Measurements from ENCODE around the gene TYW1B.
"Not testable (repeated sequence)": the region's sequence is repeated elsewhere in the genome, so short reads cannot be mapped to it uniquely, and the experiment has no call there.

TYW1B gene

DNA sequence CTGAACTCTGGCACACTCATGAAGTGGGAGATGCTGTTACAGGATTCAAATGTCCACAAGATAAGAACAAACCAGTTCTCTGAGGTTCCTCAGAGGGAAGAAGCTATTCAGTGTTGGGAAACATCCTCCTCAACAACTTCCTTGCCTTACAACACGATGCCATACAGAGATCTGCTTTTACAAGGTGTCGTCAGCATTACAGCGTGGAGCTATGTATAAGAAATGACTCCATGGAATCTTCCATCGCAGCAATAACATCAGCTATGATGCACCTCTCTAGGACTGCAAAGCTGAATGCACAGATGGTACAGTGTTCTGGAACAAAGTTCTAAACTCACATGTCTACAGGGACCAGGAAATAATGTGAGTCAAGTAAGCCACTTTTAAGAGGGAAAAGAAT is 122.3 kb downstream of the TYW1B start:
- DNase-seq (ENCODE audit: extremely low read depth in 1 of 2, low read depth in 1 of 2): not testable (repeated sequence)

DNA sequence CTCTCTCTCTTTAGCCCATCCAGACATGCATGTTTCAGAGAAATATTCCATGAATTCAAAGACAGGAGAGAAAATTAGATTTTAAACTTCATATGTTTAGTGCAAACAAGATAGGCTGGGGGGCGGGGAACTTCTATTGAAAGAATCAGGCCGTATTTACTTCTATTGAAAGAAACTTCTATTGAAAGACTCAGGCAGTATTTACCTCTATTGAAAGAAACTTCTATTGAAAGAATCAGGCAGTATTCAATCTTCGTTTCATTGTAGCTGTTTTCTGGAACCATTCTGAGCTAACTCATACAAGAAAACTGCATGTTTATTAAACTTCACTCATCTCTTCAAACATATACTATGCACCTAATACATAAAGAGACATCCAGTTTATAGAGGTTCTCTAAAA is 123.1 kb downstream of the TYW1B start:
- DNase-seq (ENCODE audit: extremely low read depth in 1 of 2, low read depth in 1 of 2): no peak

DNA sequence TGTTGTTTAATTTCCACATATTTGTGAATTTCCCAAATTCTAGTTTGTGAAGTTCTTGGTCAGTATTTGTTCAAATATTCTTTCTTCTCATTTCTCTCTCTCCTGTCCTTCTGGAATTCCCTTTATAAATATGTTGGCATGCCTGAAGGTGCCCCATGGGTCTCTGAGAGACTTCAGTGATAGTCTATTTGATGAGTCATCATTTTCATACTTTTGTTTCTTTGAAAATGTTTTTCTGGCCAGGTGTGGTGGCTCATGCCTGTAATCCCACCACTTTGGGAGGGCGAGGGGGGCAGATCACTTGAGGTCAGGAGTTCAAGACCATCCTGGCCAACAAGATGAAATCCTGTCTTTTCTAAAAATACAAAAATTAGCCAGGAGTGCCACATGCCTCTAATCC is 127.5 kb downstream of the TYW1B start:
- not testable (repeated sequence) for DNase-seq (ENCODE audit: extremely low read depth in 1 of 2, low read depth in 1 of 2)

DNA sequence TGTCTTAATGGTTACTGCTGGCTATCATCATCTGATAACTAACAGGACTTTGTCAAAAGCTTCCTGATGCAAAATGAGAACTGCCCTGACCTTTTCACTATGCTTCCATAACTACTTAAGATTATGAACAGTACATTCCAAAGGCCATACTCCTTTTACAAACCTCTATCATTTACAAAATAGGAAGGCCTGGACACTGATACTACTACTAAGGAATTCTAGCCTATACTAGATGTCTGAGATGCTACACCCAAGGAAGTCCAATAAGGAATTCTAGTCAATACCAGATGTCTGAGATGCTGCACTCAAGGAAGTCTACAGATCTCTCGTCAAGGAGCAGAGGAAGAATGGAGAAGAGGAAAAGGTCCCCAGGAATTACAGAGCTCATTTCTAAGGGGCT is 130.9 kb downstream of the TYW1B start:
- not testable (repeated sequence) for DNase-seq (ENCODE audit: extremely low read depth in 1 of 2, low read depth in 1 of 2)

DNA sequence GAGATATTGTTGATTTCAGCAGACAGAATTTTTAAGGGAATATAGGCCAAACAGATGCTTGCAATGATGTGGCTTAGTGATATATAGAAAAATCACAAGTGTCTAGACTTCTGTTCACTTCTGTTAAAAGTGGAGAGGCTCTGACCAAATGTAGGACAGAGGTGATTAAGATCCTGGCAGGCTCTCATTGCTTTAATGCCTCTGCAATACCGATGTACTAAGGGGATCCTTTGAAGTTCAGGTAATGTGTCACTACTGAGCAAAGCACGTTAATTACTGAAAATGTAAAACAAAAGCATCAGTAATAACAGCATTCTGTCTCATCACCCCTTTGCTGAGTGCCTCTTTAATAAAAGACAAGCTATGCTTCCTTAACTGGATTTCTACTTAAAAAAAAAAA is 131.4 kb downstream of the TYW1B start:
- DNase-seq (ENCODE audit: extremely low read depth in 1 of 2, low read depth in 1 of 2): not testable (repeated sequence)

DNA sequence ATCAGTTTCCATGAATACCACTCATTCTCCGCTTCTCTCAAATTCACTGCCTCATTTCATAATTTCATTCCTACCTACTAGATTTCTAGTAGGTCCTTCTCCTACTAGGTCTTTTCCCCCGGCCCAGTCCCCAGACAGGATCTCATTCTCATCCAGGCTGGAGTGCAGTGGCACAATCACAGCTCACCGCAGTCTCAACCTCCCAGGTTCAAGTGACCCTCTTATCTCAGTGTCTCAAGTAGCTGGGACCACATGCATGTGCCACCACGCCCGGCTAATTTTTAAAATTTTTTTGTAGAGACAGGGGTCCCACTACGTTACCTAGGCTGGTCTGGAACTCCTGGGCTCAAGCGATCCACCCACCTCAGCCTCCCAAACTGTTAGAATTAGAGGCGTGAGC is 132.5 kb downstream of the TYW1B start:
- DNase-seq (ENCODE audit: extremely low read depth in 1 of 2, low read depth in 1 of 2): not testable (repeated sequence)

DNA sequence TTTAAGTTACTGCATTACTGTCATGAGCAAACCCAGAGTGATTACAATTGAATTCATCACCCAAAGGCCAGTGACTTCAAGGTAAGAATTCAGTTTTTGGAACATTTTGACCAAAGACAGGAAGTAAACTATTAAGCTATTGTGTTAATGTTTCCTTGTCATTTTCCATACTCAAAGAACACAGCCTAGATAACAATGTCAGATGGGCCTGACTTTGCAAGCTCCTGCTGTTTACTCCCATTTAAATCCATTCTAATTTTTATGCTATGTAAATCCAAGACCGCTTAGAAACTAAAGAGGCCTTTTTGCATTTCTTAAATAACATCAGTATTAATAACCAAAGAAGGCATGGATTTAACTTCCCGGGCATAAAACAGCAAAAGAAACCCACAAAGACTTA is 136.6 kb downstream of the TYW1B start:
- not testable (repeated sequence) for DNase-seq (ENCODE audit: extremely low read depth in 1 of 2, low read depth in 1 of 2)

DNA sequence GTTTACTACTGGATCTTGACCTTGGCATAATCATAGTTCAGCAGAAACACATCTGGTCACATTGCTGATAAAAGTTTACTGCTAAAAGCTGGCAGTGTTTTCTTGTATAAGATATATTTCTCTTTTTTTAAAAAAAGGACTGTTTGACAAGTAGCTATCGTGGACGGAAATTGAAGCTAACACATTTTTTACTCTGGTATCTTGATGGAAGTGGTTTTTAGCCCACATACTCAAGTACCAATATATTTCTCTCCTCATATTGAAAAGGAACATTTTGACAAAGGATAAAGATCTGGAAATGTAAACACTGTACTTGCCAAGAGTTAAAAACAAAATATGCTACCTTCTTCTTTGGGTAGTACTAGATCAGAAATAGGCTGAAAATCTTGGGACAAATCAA is 137.8 kb downstream of the TYW1B start:
- not testable (repeated sequence) for DNase-seq (ENCODE audit: extremely low read depth in 1 of 2, low read depth in 1 of 2)

DNA sequence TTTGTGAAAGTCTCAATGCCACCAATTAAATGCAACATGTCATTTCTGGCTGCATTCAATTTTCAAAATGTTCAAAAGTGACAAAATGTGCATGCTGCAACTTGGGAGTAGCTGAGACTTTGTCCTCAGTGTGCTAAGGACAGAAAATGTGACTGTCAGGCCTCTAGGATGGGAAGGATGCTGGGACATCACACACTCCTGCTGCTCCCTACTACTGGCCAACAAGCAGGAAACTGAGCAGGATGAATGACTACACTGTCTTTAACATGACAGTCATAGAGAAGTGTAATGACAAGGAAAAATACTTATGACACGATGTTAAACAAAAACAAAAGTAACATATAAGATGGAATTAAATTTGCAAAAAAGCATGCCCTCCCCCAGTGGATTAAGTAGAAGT is 138.7 kb downstream of the TYW1B start:
- DNase-seq (ENCODE audit: extremely low read depth in 1 of 2, low read depth in 1 of 2): not testable (repeated sequence)

DNA sequence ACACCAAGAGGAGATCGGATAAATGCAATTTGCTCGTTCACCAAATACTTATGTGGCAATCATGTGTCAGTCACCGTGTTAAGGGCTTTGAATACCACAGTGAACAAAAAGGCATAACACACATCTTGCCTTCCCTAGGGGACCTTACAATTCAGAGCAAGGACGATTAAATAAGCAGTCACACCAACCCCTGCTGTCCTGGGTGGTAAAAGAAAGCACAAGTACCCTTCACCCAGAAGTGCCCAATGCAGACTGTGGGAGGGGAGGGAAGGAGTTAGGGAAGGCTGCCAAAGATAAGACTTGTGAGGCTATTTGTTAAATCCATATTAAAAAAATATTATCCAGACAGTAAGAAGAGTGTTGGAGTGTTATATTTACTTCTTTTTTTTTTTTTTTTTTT is 146.8 kb downstream of the TYW1B start:
- DNase-seq (ENCODE audit: extremely low read depth in 1 of 2, low read depth in 1 of 2): not testable (repeated sequence)

DNA sequence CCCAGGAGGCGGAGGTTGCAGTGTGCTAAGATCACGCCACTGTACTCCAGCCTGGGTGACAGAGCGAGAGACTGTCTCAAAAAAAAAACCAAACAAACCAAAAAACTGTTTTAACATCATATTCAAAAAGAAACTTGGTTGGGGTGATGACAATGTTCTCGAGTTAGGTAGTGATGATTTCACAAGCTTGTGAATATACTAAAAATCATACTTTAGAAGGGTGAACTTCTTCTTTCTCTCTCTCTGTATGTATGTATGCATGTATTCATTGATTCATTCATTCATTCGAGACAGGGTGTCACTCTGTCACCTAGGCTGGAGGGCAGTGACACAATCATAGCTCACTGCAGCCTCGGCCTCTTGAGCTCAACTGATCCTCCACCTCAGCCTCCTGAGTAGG is 151.1 kb downstream of the TYW1B start:
- not testable (repeated sequence) for DNase-seq (ENCODE audit: extremely low read depth in 1 of 2, low read depth in 1 of 2)

DNA sequence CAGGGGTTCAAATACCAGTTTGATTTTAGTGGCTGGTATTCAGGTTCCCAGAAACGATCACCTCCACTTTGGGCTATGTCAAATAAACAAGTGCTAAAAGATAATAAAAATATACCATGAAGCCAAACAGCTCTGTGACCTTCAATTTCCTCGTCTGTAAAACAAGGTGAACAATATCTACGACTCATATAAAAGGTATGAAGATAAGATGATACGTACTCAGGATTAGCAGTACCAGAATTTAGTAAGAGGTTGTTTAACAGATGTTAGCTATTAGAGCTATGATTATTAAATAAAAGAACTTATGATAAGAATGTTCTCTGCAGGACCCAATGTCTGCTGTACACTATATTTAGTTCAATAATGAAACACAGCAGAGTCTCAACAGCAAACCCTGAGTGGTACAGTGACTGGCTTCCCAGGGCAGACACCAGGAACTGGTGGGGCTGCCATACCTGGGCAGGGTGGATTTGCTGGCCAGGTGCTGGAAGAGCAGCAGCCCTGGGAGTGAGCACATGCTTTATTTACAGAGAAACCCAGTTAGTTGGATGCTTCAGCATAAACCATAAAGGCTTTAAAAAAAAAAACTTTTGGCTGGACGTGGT is 151.8 kb downstream of the TYW1B start:
- DNase-seq (ENCODE audit: extremely low read depth in 1 of 2, low read depth in 1 of 2): not testable (repeated sequence)

DNA sequence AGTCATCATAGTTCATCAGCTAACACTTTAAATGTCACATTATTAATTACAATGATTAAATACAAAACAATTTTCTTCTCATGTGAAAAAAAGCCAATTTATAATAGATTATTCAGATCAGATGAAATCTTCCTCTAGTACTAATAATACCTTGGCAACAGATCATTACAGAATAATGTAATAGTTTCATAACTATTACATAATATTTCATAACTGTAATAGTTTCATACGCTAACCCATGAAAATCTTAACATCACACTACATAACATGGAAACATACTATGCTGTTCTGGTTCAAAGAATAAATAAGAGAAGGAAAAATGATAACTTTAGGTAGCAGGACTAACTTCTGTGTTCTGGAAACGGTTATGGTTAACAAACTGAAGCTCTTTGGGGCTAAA is 152.3 kb downstream of the TYW1B start:
- DNase-seq (ENCODE audit: extremely low read depth in 1 of 2, low read depth in 1 of 2): not testable (repeated sequence)

DNA sequence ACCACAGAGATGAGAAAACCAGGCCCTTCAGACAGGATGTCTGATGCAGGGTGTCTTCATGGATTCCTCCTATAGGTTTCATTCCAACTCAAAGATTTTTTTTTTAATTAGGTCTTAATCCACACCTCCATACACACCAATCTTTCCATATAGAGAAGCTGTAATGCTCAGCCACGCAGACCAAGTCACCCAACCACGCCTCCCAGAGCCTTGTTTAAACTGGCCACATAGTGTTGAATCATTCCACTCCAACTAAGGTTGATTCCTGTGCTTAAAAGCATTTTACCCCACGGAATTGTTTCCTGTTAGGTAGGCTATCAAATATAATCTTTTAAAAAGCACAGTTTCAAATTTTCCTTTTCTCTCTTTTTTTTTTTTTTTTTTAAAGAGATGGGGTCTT is 153.6 kb downstream of the TYW1B start:
- DNase-seq (ENCODE audit: extremely low read depth in 1 of 2, low read depth in 1 of 2): no peak

DNA sequence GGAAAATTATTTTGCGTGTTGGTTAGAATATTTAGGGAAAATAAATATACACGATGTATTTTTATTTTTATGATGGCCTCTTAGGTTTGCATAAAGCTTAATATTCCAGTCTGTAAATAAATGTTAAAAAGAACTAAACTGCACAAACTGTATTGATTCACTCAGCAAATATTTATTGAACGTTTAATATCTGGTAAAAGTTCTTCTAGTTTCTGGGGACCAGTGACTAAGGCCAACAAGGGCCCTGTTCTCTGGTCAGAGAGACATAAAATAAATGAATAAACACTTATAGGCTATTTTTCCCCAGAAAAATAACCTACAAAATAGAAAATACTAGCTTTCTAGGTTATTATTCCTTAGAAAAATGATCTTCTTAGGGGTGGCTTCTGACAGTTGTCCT is 157.2 kb downstream of the TYW1B start:
- DNase-seq (ENCODE audit: extremely low read depth in 1 of 2, low read depth in 1 of 2): not testable (repeated sequence)

DNA sequence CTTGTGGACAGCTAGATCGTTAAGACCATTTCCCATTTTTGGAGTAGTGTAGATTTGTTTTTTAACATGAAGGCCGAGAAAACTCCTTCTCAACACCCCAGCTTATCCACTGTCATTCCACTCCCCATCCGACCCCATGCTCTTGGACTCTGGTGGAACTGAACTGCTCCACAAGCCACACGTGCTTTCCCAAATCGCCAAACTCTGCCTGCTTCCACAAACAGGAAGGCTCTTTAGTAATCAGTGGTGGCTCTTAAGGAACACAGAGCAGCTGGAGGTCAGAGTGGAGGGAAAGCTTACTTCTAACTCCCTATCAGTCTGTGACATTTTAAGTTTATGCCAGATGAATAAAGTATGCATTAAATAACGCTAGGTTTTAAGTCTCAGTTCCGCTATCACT is 159.6 kb downstream of the TYW1B start:
- DNase-seq (ENCODE audit: extremely low read depth in 1 of 2, low read depth in 1 of 2): not testable (repeated sequence)

DNA sequence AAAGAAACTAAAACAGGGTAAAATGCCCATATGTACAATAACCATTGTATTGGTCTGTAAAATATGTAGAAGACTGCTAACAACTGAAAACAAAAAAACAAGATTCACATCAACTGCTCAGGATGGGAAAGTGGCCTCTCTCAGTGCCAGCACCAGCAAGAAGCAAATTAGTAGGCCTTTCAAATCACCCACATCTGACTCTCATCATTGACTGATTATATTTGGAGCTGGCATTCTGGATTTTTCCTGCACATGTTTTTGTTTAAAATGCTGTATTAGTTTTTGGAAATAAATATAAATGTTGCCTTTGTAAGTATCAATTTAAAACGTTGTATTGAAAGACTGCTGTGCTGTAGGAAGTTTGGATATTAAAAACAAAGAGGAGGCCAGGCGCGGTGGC is 161.0 kb downstream of the TYW1B start:
- DNase-seq (ENCODE audit: extremely low read depth in 1 of 2, low read depth in 1 of 2): not testable (repeated sequence)

DNA sequence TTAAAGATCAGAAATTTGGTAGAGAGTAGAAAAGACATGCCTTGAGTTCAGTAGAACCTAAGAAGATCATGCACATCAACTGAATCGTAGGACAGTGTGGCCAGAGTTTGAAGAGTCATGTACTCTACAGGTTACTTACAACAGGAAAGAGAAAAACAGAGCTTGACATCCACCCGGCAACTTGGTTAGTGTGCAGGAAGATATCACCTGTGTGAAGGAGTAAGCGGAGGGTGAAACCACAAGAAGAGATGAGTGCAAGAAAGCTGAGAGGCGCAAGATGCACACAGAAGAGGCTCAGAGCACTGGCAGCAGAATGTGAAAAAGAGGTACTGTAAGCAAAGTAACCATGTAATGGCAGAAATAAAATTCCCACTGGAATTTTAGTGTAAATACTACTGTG is 179.4 kb downstream of the TYW1B start:
- not testable (repeated sequence) for DNase-seq (ENCODE audit: extremely low read depth in 1 of 2, low read depth in 1 of 2)

DNA sequence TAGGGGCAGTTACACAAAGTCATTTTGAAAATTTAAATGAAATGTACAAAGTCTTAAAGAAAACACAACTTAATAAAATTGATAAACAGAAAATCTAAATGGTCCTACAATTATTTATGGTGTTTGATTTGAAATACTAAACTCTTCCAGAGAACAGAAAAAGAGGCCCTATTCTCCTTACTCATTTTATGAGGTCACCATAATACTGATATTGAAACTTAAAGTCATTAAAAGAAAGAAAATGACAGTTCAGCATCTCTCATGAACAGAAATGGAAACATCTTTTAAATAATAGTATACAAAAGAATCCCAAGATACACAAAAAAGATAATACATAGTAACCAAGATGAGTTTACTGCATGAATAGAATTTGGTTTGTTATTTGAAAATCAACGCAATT is 184.3 kb downstream of the TYW1B start:
- not testable (repeated sequence) for DNase-seq (ENCODE audit: extremely low read depth in 1 of 2, low read depth in 1 of 2)

DNA sequence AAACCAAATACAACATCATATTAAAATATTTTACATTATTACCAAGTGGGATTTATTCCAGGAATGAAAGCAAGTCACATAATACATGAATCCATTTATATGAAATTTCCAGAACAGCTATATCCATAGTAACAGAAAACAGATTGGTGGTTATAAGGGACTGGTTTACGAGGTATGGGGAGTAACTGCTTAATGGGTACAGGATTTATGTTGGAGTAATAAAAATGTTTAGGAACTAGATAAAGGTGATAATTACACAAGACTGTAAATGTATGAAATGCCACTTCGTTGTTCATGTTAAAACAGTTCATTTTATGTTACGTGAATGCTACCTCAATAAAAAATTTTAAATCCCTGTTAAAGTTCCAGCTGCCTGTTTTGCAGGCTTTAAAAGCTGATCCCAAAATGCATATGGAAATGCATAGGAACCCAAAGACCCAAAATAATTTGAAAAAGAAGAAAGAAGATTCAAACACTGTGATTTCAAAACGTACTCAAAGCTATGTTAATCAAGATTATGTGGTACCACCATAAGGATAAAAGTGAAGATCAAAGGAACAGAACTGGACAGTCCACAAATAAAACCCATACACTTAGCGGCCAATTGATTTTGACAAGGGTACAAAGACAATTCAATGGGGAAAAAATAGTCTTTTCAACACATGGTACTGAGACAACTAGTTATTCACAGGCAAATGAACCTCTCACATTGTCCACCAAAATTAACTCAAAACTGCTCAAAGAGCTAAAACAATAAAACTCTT is 186.3 kb downstream of the TYW1B start:
- not testable (repeated sequence) for DNase-seq (ENCODE audit: extremely low read depth in 1 of 2, low read depth in 1 of 2)

DNA sequence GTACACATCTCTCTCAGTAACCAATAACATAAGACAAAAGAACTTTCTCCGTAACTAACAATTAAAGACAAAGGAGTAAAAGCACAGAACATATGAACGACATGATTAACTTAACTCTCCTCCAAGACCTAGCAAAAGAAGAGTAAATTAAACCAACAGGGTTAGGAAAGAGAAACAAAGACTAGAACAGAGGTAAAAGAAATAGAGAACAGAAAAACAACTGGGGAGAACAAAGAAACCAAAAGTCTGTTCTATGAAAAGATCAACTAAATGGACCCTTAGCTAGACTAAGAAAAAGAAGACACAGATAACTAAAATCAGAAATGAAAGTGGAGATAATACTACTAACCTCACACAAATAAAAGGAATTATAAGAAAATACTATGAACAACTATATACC is 187.3 kb downstream of the TYW1B start:
- not testable (repeated sequence) for DNase-seq (ENCODE audit: extremely low read depth in 1 of 2, low read depth in 1 of 2)

DNA sequence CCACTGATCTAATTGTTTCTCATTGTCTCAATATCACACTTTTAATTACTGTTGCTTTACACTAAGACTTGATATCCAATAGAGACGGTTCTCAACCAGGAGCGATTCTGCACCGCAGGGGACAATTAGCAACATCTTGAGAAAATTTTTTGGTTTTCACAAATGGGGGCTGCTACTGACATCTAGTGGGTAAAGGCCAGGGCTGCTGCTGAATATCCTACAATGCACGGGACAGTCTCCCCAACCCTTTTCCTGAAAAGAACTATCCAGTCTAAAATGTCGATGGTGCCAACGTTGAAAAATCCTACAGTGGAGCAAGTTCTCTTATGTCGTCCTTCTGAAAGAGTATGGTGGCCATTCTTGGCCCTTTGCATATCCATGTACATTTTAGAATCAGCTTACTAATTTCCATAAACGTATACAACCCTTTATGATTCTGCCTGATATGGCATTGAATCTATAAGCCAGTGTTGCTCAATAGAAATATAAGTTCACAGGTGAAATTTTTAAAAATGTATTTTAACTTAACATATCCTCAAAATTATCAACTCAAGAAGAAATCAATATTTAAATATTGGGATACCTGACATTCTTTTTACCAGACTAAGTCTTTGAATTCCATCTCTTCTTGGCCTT is 192.6 kb downstream of the TYW1B start:
- not testable (repeated sequence) for DNase-seq (ENCODE audit: extremely low read depth in 1 of 2, low read depth in 1 of 2)

Measured in stimulated activated CD8-positive, alpha-beta memory T cell treated with anti-CD3 and anti-CD28 coated beads, Interleukin-7, amount 100 ng/mL, for 48 hours (primary cell).